Measurements from ENCODE around the gene GLI1.
"Not testable (repeated sequence)": the region's sequence is repeated elsewhere in the genome, so short reads cannot be mapped to it uniquely, and the experiment has no call there.

GLI1 gene

GRCh38 chr12:57476162-57476992, 16.8 kb downstream of the GLI1 start:
- no peak for DNase-seq (ENCODE audit: low read depth)

GRCh38 chr12:57476993-57477709, 17.6 kb downstream of the GLI1 start:
- no peak for DNase-seq (ENCODE audit: low read depth)

- no peak for DNase-seq (ENCODE audit: low read depth)
Measured at GRCh38 chr12:57477710-57478681, 18.4 kb downstream of the GLI1 start.

GRCh38 chr12:57479043-57479375, 19.4 kb downstream of the GLI1 start:
- DNase-seq (ENCODE audit: low read depth), result no peak

- DNase-seq (ENCODE audit: low read depth), result no peak
Measured at GRCh38 chr12:57479376-57480115, 20.0 kb downstream of the GLI1 start, which contains the start of gene ARHGAP9. Gene ARHGAP9, minus strand, starts transcription at chr12:57479866. Its CDS starts 460 bp downstream, at chr12:57479406.

GRCh38 chr12:57481671-57482070, 22.1 kb downstream of the GLI1 start:
- DNase-seq (ENCODE audit: low read depth), result no peak

GRCh38 chr12:57483466-57483865, 23.9 kb downstream of the GLI1 start:
- no peak for DNase-seq (ENCODE audit: low read depth)

- no peak for DNase-seq (ENCODE audit: low read depth)
Measured at GRCh38 chr12:57485695-57486094, 26.1 kb downstream of the GLI1 start.

GRCh38 chr12:57487055-57487596, 27.5 kb downstream of the GLI1 start:
- DNase-seq (ENCODE audit: low read depth), result no peak

- DNase-seq (ENCODE audit: low read depth), result peak; percentile 94
Measured at GRCh38 chr12:57487597-57488401, 28.2 kb downstream of the GLI1 start, which contains the start of gene MARS1. Gene MARS1, plus strand, starts transcription at chr12:57488068. Its CDS starts 23 bp downstream, at chr12:57488091.

- DNase-seq (ENCODE audit: low read depth), result no peak
Measured at GRCh38 chr12:57488402-57489156, 29.0 kb downstream of the GLI1 start.

- DNase-seq (ENCODE audit: low read depth), result no peak
Measured at GRCh38 chr12:57489157-57489641, 29.6 kb downstream of the GLI1 start.

GRCh38 chr12:57490126-57490525, 30.5 kb downstream of the GLI1 start:
- DNase-seq (ENCODE audit: low read depth), result no peak

- DNase-seq (ENCODE audit: low read depth), result no peak
Measured at GRCh38 chr12:57491393-57492280, 32.1 kb downstream of the GLI1 start.

- not testable (repeated sequence) for DNase-seq (ENCODE audit: low read depth)
Measured at GRCh38 chr12:57495051-57495701, 35.6 kb downstream of the GLI1 start.

- no peak for DNase-seq (ENCODE audit: low read depth)
Measured at GRCh38 chr12:57496822-57497221, 37.2 kb downstream of the GLI1 start.

- no peak for DNase-seq (ENCODE audit: low read depth)
Measured at GRCh38 chr12:57497223-57498131, 37.9 kb downstream of the GLI1 start.
